Keratinocyte (primary cell): ENCODE results near the gene KRT27.

Source experiments
- CTCF ChIP-seq, 3 experiments: IDR thresholded peaks in 1 of 3; conservative IDR thresholded peaks in 1 of 3; optimal IDR thresholded peaks in 1 of 3; 2 replicates in 2 of 3; 3 replicates in 1 of 3; pipeline versions ENCODE3 to v1.5.1; 2011; ENCODE audit warnings: low read length in 3 of 3, mild to moderate bottlenecking in 3 of 3, moderate library complexity in 2 of 3, control low read depth in 1 of 3, inconsistent platforms in 1 of 3; ENCODE audit not compliant: insufficient read depth in 2 of 3; ENCODE audit errors: extremely low read depth in 1 of 3
- EZH2 ChIP-seq: IDR thresholded peaks from one replicate; pipeline ENCODE4 v1.6.1; 2012; ENCODE audit warnings: inconsistent platforms, mild to moderate bottlenecking, low read length, moderate library complexity

GRCh38 chr17:40772101-40772500, 10.2 kb downstream of the KRT27 start, which contains the start of gene KRT26:
- TF ChIP-seq CTCF (optimal IDR thresholded peaks at IDR 0.05 in 1 of 3, IDR thresholded peaks at IDR 0.05 in 1 of 3, conservative IDR thresholded peaks at IDR 0.05 in 1 of 3; ENCODE audit: extremely low read depth in 1 of 3, insufficient read depth in 2 of 3, low read length in 3 of 3) (no peak), EZH2 (no peak)
